GM23248 (cell line): ENCODE measurements around the gene ZNF860. TPM values are rescaled to one million over a fixed set of nuclear protein-coding genes. Genes with fewer than 3 reads are reported as not detected.
A peak's percentile ranks its signal among the peaks of the same experiment; 100 is the strongest.

ENCODE experiments used
- DNase-seq: peaks from one replicate; pipeline ENCODE4 v3.0.0-alpha.2; 2015
- H2AFZ ChIP-seq: fragments of 200-600 bp; sonication (generic); 2 replicates; pipeline ENCODE4 v1.6.1; 2016; ENCODE audit warnings: antibody characterized with exemption
- H3F3A ChIP-seq: fragments of 200-600 bp; sonication (generic); 2 replicates; pipeline ENCODE4 v1.6.1; 2016; ENCODE audit warnings: mild to moderate bottlenecking, antibody characterized with exemption, mixed run types; ENCODE audit not compliant: insufficient read depth
- H3K27ac ChIP-seq: fragments of 200-600 bp; sonication (generic); 2 replicates; pipeline ENCODE4 v1.5.1; 2016; ENCODE audit warnings: mild to moderate bottlenecking
- H3K27me3 ChIP-seq: fragments of 200-600 bp; sonication (generic); replicated peaks from 2 replicates; pipeline ENCODE4 v1.6.1; 2016; ENCODE audit warnings: mild to moderate bottlenecking; ENCODE audit not compliant: insufficient read depth
- H3K36me3 ChIP-seq: fragments of 200-600 bp; sonication (generic); 2 replicates; pipeline ENCODE4 v1.6.1; 2016; ENCODE audit warnings: low read depth, mild to moderate bottlenecking
- H3K4me1 ChIP-seq: fragments of 200-600 bp; sonication (generic); 2 replicates; pipeline ENCODE4 v1.6.1; 2016; ENCODE audit warnings: mild to moderate bottlenecking; ENCODE audit not compliant: insufficient read depth
- H3K4me2 ChIP-seq: fragments of 200-600 bp; sonication (generic); one replicate; pipeline ENCODE4 v1.6.1; 2016; ENCODE audit warnings: mild to moderate bottlenecking; ENCODE audit not compliant: unreplicated experiment
- H3K4me3 ChIP-seq: fragments of 200-600 bp; sonication (generic); 2 replicates; pipeline ENCODE4 v1.5.1; 2016; ENCODE audit warnings: mild to moderate bottlenecking
- H3K79me2 ChIP-seq: fragments of 200-600 bp; sonication (generic); 2 replicates; pipeline ENCODE4 v1.6.1; 2016; ENCODE audit warnings: mild to moderate bottlenecking; ENCODE audit not compliant: insufficient read depth
- H3K9ac ChIP-seq: fragments of 200-600 bp; sonication (generic); 2 replicates; pipeline ENCODE4 v1.6.1; 2016; ENCODE audit warnings: mild to moderate bottlenecking
- H3K9me2 ChIP-seq: fragments of 200-600 bp; sonication (generic); 2 replicates; pipeline ENCODE4 v1.6.1; 2016; ENCODE audit warnings: mixed run types, mild to moderate bottlenecking, moderate library complexity; ENCODE audit not compliant: insufficient read depth
- H3K9me3 ChIP-seq: fragments of 200-600 bp; sonication (generic); one replicate; pipeline ENCODE4 v1.6.1; 2017; ENCODE audit warnings: low read depth
- H4K20me1 ChIP-seq: fragments of 200-600 bp; sonication (generic); 2 replicates; pipeline ENCODE4 v1.6.0; 2016; ENCODE audit not compliant: insufficient read depth
- EZH2 ChIP-seq: fragments of 200-600 bp; sonication (generic); IDR thresholded peaks from 2 replicates; pipeline ENCODE4 v1.6.1; 2018; ENCODE audit warnings: antibody characterized with exemption, mild to moderate bottlenecking; ENCODE audit not compliant: insufficient read depth, poor library complexity, severe bottlenecking
- EZH2phosphoT487 ChIP-seq: fragments of 200-600 bp; sonication (generic); IDR thresholded peaks from 2 replicates; pipeline ENCODE4 v1.6.1; 2018; ENCODE audit warnings: antibody characterized with exemption, moderate library complexity, mild to moderate bottlenecking, low read depth; ENCODE audit not compliant: insufficient read depth
- WGBS, 2 experiments: methylation state at CpG; one replicate each; pipeline ENCODE4 v1.1.6; 2015 to 2017; ENCODE audit warnings: low lambda C conversion rate in 2 of 2, low coverage in 1 of 2; ENCODE audit errors: missing lambda C conversion rate in 2 of 2; 5-methylcytosine and 5-hydroxymethylcytosine counted together
- in situ Hi-C: fragments of 300-500 bp; cut with MboI; formaldehyde crosslinking; loops from 2 replicates; pipeline ENCODE4 v1.15.0; 2020
- polyA plus RNA-seq: library from polyadenylated mRNA; unstranded; fragments of >200 nt; fragmentation: Nextera tagmentation; extraction: Ambion mirVana; gene quantifications from 2 replicates; pipeline ENCODE4 v1.2.1, GENCODE V29; 2016
- total RNA-seq: library from RNA; depleted of rRNA; stranded (reverse); fragments of >200 nt; shearing (Covaris generic); gene quantifications from 2 replicates; pipeline ENCODE4 v1.2.3, GENCODE V29; 2014; rRNA removed

Gene ZNF860
- total RNA-seq, result 0.43 TPM in 1 of 2 replicates, not detected in the other
- 0.08 TPM in 2 replicates for polyA plus RNA-seq

DNA sequence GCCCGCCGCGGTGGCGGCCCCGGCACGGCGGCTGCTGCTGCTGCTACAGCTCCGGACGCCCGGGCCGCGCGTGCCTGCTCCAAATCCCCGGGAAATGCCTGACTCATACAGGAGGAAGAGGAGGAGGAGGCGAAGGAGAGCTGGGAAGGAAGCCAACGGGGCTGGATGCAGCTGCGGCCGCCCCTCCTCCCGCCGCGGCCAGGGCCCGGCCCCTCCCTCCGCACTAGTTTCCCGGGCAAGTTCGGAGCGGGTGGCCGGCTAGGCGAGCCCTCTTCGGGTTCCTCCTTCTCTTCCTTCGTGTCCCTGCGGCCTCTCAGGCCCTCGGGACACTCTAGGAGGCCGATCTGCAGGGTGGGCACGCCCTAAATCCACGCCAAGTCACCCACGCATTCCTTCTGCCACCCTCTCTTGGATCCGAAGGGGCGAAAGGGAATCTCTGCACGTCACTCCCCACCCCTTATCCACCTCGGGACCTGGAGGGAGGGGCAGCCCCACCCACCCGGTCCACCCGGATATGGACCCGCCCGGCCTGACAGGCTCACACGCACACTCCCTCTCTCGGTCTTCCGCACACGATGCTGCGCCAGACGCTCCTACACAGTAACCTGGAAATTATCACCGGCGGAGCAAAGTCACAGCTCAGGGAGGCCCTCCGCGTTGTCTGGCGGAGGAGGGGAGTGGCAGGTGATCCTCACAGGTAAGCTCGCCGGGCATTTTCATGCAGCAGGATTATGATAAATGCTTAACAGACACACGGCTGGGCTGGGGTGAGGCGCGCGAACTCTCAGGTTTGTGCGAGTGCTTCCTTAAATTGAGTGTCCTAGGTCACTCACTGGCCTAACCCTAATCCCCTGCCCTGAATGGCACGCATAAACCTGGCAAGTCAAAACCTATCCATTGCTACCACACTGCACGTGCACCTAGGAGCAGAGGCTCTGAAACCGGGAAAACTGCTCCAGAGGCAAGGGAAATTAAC, at the start of gene ZNF860, which contains the start of gene OSBPL10:
ZNF860 (plus strand) TSS at position 545 of the 976 bp plus-strand sequence. CDS start 7,330 bp downstream, outside the sequence.
OSBPL10 (minus strand) TSS at position 57 of the 976 bp plus-strand sequence. CDS start 83 bp downstream, outside the sequence.
- H3K27ac ChIP-seq, result no peak within 1 kb of the TSS
- no peaks in the 10 kb centered on the region for H3K9me3 ChIP-seq
- 0 out of 2 replicates have a peak, but pooled peaks cover 6% of the 10 kb centered on the region for H3F3A ChIP-seq
- H3K9me2 ChIP-seq, result no peaks in the 10 kb centered on the region
- 11 to 14% methylated on average over 46 to 63 of the region's 65 CpGs for WGBS, 2 experiments
- no peaks in the 10 kb centered on the region for H4K20me1 ChIP-seq
- peak; percentile 83 for DNase-seq
- peak within 1 kb of the TSS; percentile 70 for H2AFZ ChIP-seq
- no peaks in the 10 kb centered on the region for H3K36me3 ChIP-seq
- TF ChIP-seq EZH2, result no peak
- no peak for TF ChIP-seq EZH2phosphoT487
- peak within 1 kb of the TSS; percentile 78 for H3K4me3 ChIP-seq
- H3K4me1 ChIP-seq, result no peaks in the 10 kb centered on the region
- H3K4me2 ChIP-seq, result peak within 1 kb of the TSS; percentile 74
- in situ Hi-C loops, result no loop called here
- no peaks in the 10 kb centered on the region for H3K79me2 ChIP-seq
- no peaks in the 10 kb centered on the region for H3K27me3 ChIP-seq
- H3K9ac ChIP-seq, result peak within 1 kb of the TSS; percentile 54

- H3K4me3 ChIP-seq, result no peak overlapping the region
- DNase-seq, result no peak
- no peak overlapping the region for H3K27ac ChIP-seq
- H3K36me3 ChIP-seq, result no peaks in the 10 kb centered on the region
- WGBS, 2 experiments, result 96 to 97% methylated on average over 3 of the region's 3 CpGs
- no peak for TF ChIP-seq EZH2
- TF ChIP-seq EZH2phosphoT487, result no peak
- no peaks in the 10 kb centered on the region for H4K20me1 ChIP-seq
- no peaks in the 10 kb centered on the region for H3K9me2 ChIP-seq
- no peak overlapping the region for H3K9ac ChIP-seq
- in situ Hi-C loops, result no loop called here
- H3K79me2 ChIP-seq, result no peaks in the 10 kb centered on the region
- H3K27me3 ChIP-seq, result no peaks in the 10 kb centered on the region
- no peak overlapping the region for H3K4me2 ChIP-seq
- no peaks in the 10 kb centered on the region for H3F3A ChIP-seq
- no peak overlapping the region for H2AFZ ChIP-seq
- H3K4me1 ChIP-seq, result no peaks in the 10 kb centered on the region
- no peaks in the 10 kb centered on the region for H3K9me3 ChIP-seq
These were observed 48.6 kb upstream of the ZNF860 start for GRCh38 chr3:31932990-31933389.

GRCh38 chr3:31934018-31934417, 47.5 kb upstream of the ZNF860 start:
- in situ Hi-C loops, result no loop called here

GRCh38 chr3:31934866-31935265, 46.7 kb upstream of the ZNF860 start:
- no peak overlapping the region for H3K4me3 ChIP-seq
- no peaks in the 10 kb centered on the region for H4K20me1 ChIP-seq
- no peak overlapping the region for H3K9ac ChIP-seq
- no peaks in the 10 kb centered on the region for H3K4me1 ChIP-seq
- no peak for TF ChIP-seq EZH2phosphoT487
- no peak for TF ChIP-seq EZH2
- H3K79me2 ChIP-seq, result no peaks in the 10 kb centered on the region
- DNase-seq, result no peak
- H3K36me3 ChIP-seq, result no peaks in the 10 kb centered on the region
- no peak overlapping the region for H3K27ac ChIP-seq
- H3K4me2 ChIP-seq, result no peak overlapping the region
- no peaks in the 10 kb centered on the region for H3F3A ChIP-seq
- in situ Hi-C loops, result no loop called here
- 66 to 70% methylated on average over 3 of the region's 3 CpGs for WGBS, 2 experiments
- H3K9me3 ChIP-seq, result no peaks in the 10 kb centered on the region
- no peak overlapping the region for H2AFZ ChIP-seq
- H3K9me2 ChIP-seq, result no peaks in the 10 kb centered on the region
- no peaks in the 10 kb centered on the region for H3K27me3 ChIP-seq

More at GRCh38 chr3:31934018-31934417, 47.5 kb upstream of the ZNF860 start:
- TF ChIP-seq EZH2phosphoT487 (no peak), EZH2 (no peak)
- no peaks in the 10 kb centered on the region for H3K9me3 ChIP-seq
- no peaks in the 10 kb centered on the region for H3K27me3 ChIP-seq
- no peak overlapping the region for H3K9ac ChIP-seq
- H3K79me2 ChIP-seq, result no peaks in the 10 kb centered on the region
- no peak for DNase-seq
- no peaks in the 10 kb centered on the region for H3K9me2 ChIP-seq
- no peaks in the 10 kb centered on the region for H3K4me1 ChIP-seq
- H3F3A ChIP-seq, result no peaks in the 10 kb centered on the region
- H3K27ac ChIP-seq, result no peak overlapping the region
- WGBS, 2 experiments, result 88 to 96% methylated on average over 1 of the region's 1 CpG
- H3K4me3 ChIP-seq, result no peak overlapping the region
- H4K20me1 ChIP-seq, result no peaks in the 10 kb centered on the region
- H3K4me2 ChIP-seq, result no peak overlapping the region
- H2AFZ ChIP-seq, result no peak overlapping the region
- no peaks in the 10 kb centered on the region for H3K36me3 ChIP-seq
